GM21390 (cell line): ENCODE measurements around the gene ZBTB40.

Experiments used
- ATAC-seq: cut with Tn5 transposase; IDR thresholded peaks from one replicate; pipeline ENCODE4 v1.9.1; 2021; ENCODE audit not compliant: unreplicated experiment

Gene ZBTB40

GRCh38 chr1:22462928-22463327 lies 11.3 kb downstream of the ZBTB40 start:
- ATAC-seq: no peak

GRCh38 chr1:22465015-22465565 lies 13.4 kb downstream of the ZBTB40 start:
- no peak for ATAC-seq

GRCh38 chr1:22465671-22466070 lies 14.0 kb downstream of the ZBTB40 start:
- ATAC-seq: no peak

GRCh38 chr1:22470227-22470626 lies 18.6 kb downstream of the ZBTB40 start:
- ATAC-seq: no peak

- ATAC-seq: no peak
These were observed 19.4 kb downstream of the ZBTB40 start for GRCh38 chr1:22471078-22471477.

GRCh38 chr1:22471610-22472009 lies 20.0 kb downstream of the ZBTB40 start:
- no peak for ATAC-seq

GRCh38 chr1:22472596-22472995 lies 20.9 kb downstream of the ZBTB40 start:
- ATAC-seq: no peak

GRCh38 chr1:22473952-22474351 lies 22.3 kb downstream of the ZBTB40 start:
- ATAC-seq: no peak

GRCh38 chr1:22476566-22476965 lies 24.9 kb downstream of the ZBTB40 start:
- ATAC-seq: no peak

GRCh38 chr1:22483121-22483520 lies 31.5 kb downstream of the ZBTB40 start:
- ATAC-seq: no peak

GRCh38 chr1:22484706-22485345 lies 33.2 kb downstream of the ZBTB40 start:
- no peak for ATAC-seq

- no peak for ATAC-seq
These were observed 33.8 kb downstream of the ZBTB40 start for GRCh38 chr1:22485431-22485830.

GRCh38 chr1:22487781-22488180 lies 36.1 kb downstream of the ZBTB40 start:
- no peak for ATAC-seq

GRCh38 chr1:22488319-22488718 lies 36.7 kb downstream of the ZBTB40 start:
- ATAC-seq: no peak

GRCh38 chr1:22489278-22489677 lies 37.6 kb downstream of the ZBTB40 start:
- ATAC-seq: no peak

- ATAC-seq: no peak
These were observed 38.2 kb downstream of the ZBTB40 start for GRCh38 chr1:22489823-22490222.

GRCh38 chr1:22490309-22490708 lies 38.7 kb downstream of the ZBTB40 start:
- no peak for ATAC-seq

GRCh38 chr1:22491995-22492715 lies 40.5 kb downstream of the ZBTB40 start:
- ATAC-seq: no peak

- ATAC-seq: no peak
These were observed 42.5 kb downstream of the ZBTB40 start for GRCh38 chr1:22494144-22494543.

GRCh38 chr1:22494943-22495579 lies 43.4 kb downstream of the ZBTB40 start:
- ATAC-seq: no peak

GRCh38 chr1:22496536-22497160 lies 45.0 kb downstream of the ZBTB40 start:
- ATAC-seq: no peak
